H9 (cell line): Measurements from ENCODE around the gene ACACA. TPM values are rescaled to one million over a fixed set of nuclear protein-coding genes. Genes with fewer than 3 reads are reported as not detected.

ENCODE experiments used
- DNase-seq: peaks from one replicate; pipeline ENCODE4 v3.0.0-alpha.2; 2017
- H2AFZ ChIP-seq: one replicate; pipeline ENCODE4 v1.6.1; 2013; ENCODE audit warnings: mild to moderate bottlenecking, low read length, control low read depth, moderate library complexity
- H2AK5ac ChIP-seq: 2 replicates; pipeline ENCODE4 v1.6.1; 2013; ENCODE audit warnings: low read length, control low read depth, mixed read lengths; ENCODE audit not compliant: insufficient read length
- H2BK120ac ChIP-seq: one replicate; pipeline ENCODE4 v1.6.1; 2013; ENCODE audit warnings: low read depth, mild to moderate bottlenecking, low read length, control low read depth, inconsistent platforms; ENCODE audit not compliant: poor library complexity, severe bottlenecking
- H2BK12ac ChIP-seq: 2 replicates; pipeline ENCODE4 v1.6.1; 2013; ENCODE audit warnings: low read length, control low read depth, mixed read lengths, low read depth; ENCODE audit not compliant: insufficient read length
- H2BK15ac ChIP-seq: 2 replicates; pipeline ENCODE4 v1.6.1; 2013; ENCODE audit warnings: low read depth, low read length, control low read depth
- H2BK20ac ChIP-seq: one replicate; pipeline ENCODE4 v1.6.1; 2013; ENCODE audit warnings: low read depth, mild to moderate bottlenecking, low read length, control low read depth, inconsistent platforms; ENCODE audit not compliant: poor library complexity, severe bottlenecking
- H2BK5ac ChIP-seq: 2 replicates; pipeline ENCODE4 v1.6.1; 2013; ENCODE audit warnings: low read length, control low read depth, mixed read lengths; ENCODE audit not compliant: insufficient read length
- H3K14ac ChIP-seq: 2 replicates; pipeline ENCODE4 v1.6.1; 2013; ENCODE audit warnings: low read length, control low read depth; ENCODE audit not compliant: insufficient read depth
- H3K18ac ChIP-seq: 2 replicates; pipeline ENCODE4 v1.6.1; 2013; ENCODE audit warnings: low read depth, mild to moderate bottlenecking, mixed read lengths, low read length, control low read depth; ENCODE audit not compliant: insufficient read length
- H3K23ac ChIP-seq: 2 replicates; pipeline ENCODE4 v1.6.1; 2013; ENCODE audit warnings: low read length, control low read depth, mixed read lengths, low read depth; ENCODE audit not compliant: insufficient read length
- H3K23me2 ChIP-seq: 2 replicates; pipeline ENCODE4 v1.6.1; 2013; ENCODE audit warnings: low read depth, mild to moderate bottlenecking, mixed read lengths, low read length, control low read depth; ENCODE audit not compliant: insufficient read length, poor library complexity, severe bottlenecking
- H3K27ac ChIP-seq: 2 replicates; pipeline ENCODE4 v1.5.1; 2013; ENCODE audit warnings: low read length, control low read depth, mixed read lengths, low read depth; ENCODE audit not compliant: insufficient read length
- H3K27me3 ChIP-seq: 2 replicates; pipeline ENCODE4 v1.6.1; 2013; ENCODE audit warnings: low read length, control low read depth, inconsistent platforms; ENCODE audit not compliant: insufficient read depth
- H3K4ac ChIP-seq: 2 replicates; pipeline ENCODE4 v1.6.1; 2013; ENCODE audit warnings: low read depth, mild to moderate bottlenecking, control low read depth, inconsistent platforms, low read length, moderate library complexity
- H3K4me1 ChIP-seq: 2 replicates; pipeline ENCODE4 v1.6.1; 2013; ENCODE audit warnings: low read length, control low read depth, inconsistent platforms; ENCODE audit not compliant: insufficient read depth
- H3K4me2 ChIP-seq: 2 replicates; pipeline ENCODE4 v1.6.1; 2013; ENCODE audit warnings: low read length, control low read depth, mixed read lengths; ENCODE audit not compliant: insufficient read length, insufficient read depth
- H3K56ac ChIP-seq: 2 replicates; pipeline ENCODE4 v1.6.1; 2013; ENCODE audit warnings: low read depth, mild to moderate bottlenecking, mixed read lengths, low read length, control low read depth; ENCODE audit not compliant: insufficient read length
- H3K79me1 ChIP-seq: 2 replicates; pipeline ENCODE4 v1.6.1; 2013; ENCODE audit warnings: low read depth, mild to moderate bottlenecking, moderate library complexity, low read length, control low read depth, inconsistent platforms; ENCODE audit not compliant: insufficient read depth, poor library complexity, severe bottlenecking
- H3K79me2 ChIP-seq: 2 replicates; pipeline ENCODE4 v1.6.1; 2013; ENCODE audit warnings: low read length, control low read depth, inconsistent platforms; ENCODE audit not compliant: insufficient read depth
- H3K9ac ChIP-seq: 2 replicates; pipeline ENCODE4 v1.6.1; 2013; ENCODE audit warnings: low read length, control low read depth, mixed read lengths; ENCODE audit not compliant: insufficient read length; ENCODE audit errors: extremely low read depth
- H3K9me3 ChIP-seq: one replicate; pipeline ENCODE4 v1.6.1; 2013; ENCODE audit warnings: low read depth, low read length, inconsistent platforms; ENCODE audit not compliant: control insufficient read depth
- H3T11ph ChIP-seq: one replicate; pipeline ENCODE4 v1.6.1; 2013; ENCODE audit warnings: mild to moderate bottlenecking, low read length, control low read depth, inconsistent platforms
- H4K20me1 ChIP-seq: one replicate; pipeline ENCODE4 v1.6.1; 2013; ENCODE audit not compliant: control insufficient read depth, insufficient read length, insufficient read depth
- H4K5ac ChIP-seq: 2 replicates; pipeline ENCODE4 v1.6.1; 2013; ENCODE audit warnings: low read depth, mild to moderate bottlenecking, mixed read lengths, low read length, control low read depth; ENCODE audit not compliant: insufficient read length
- H4K8ac ChIP-seq: replicated peaks from 2 replicates; pipeline ENCODE4 v1.6.1; 2013; ENCODE audit warnings: low read length, control low read depth, mixed read lengths, low read depth; ENCODE audit not compliant: insufficient read length
- H4K91ac ChIP-seq: 2 replicates; pipeline ENCODE4 v1.6.1; 2013; ENCODE audit warnings: low read depth, mild to moderate bottlenecking, moderate library complexity, mixed read lengths, low read length, control low read depth; ENCODE audit not compliant: insufficient read length
- H3K27ac Mint-ChIP-seq, 3 experiments: 2 replicates in 2 of 3; 3 replicates in 1 of 3; pipeline ENCODE4 v1.8.0; 2020 to 2021; ENCODE audit warnings: mixed read lengths in 3 of 3, mild to moderate bottlenecking in 1 of 3, moderate library complexity in 1 of 3
- H3K27me3 Mint-ChIP-seq: 2 replicates; pipeline ENCODE4 v1.8.0; 2021; ENCODE audit warnings: low read depth, mild to moderate bottlenecking, moderate library complexity, mixed read lengths
- H3K36me3 Mint-ChIP-seq, 3 experiments: 2 replicates in 2 of 3; 3 replicates in 1 of 3; pipeline ENCODE4 v1.8.0; 2020 to 2021; ENCODE audit warnings: low read depth in 3 of 3, mixed read lengths in 3 of 3; ENCODE audit not compliant: insufficient read depth in 1 of 3
- H3K4me1 Mint-ChIP-seq, 2 experiments: 2 replicates each; pipeline ENCODE4 v1.8.0; 2020; ENCODE audit warnings: mixed read lengths in 2 of 2
- H3K4me3 Mint-ChIP-seq, 2 experiments: 2 replicates in 1 of 2; 3 replicates in 1 of 2; pipeline ENCODE4 v1.8.0; 2020 to 2021; ENCODE audit warnings: mild to moderate bottlenecking in 2 of 2, mixed read lengths in 2 of 2, moderate library complexity in 1 of 2
- H3K9me3 Mint-ChIP-seq, 2 experiments: 2 replicates in 1 of 2; 3 replicates in 1 of 2; pipeline ENCODE4 v1.8.0; 2020; ENCODE audit warnings: mild to moderate bottlenecking in 2 of 2, mixed read lengths in 2 of 2, moderate library complexity in 1 of 2
- CTCF ChIP-seq: fragments of 200-600 bp; sonication (generic); conservative IDR thresholded peaks from 3 replicates; pipeline ENCODE4 v1.8.0; 2021; ENCODE audit warnings: antibody characterized with exemption, mild to moderate bottlenecking
- WGBS: extraction: QIAGEN DNeasy Blood & Tissue Kit; methylation state at CpG from one replicate; pipeline ENCODE4 v1.1.7; 2013; ENCODE audit warnings: missing lambda C conversion rate, low lambda C conversion rate, mixed read lengths; ENCODE audit not compliant: insufficient read length; ENCODE audit errors: extremely low coverage; 5-methylcytosine and 5-hydroxymethylcytosine counted together
- total RNA-seq: library from RNA; stranded (reverse); gene quantifications from 2 replicates; pipeline ENCODE4 v1.2.1, GENCODE V29; 2021

ACACA gene
- total RNA-seq, 1 experiment from 2014 or later, result 135 TPM

GRCh38 chr17:37382056-37382455 lies 24.6 kb downstream of the ACACA start:
- Histone ChIP-seq H4K8ac (no peak overlapping the region), H2BK15ac (no peak overlapping the region), H4K20me1 (no peaks in the 10 kb centered on the region), H3K4me1 (no peaks in the 10 kb centered on the region), H2BK5ac (no peak overlapping the region), H3K9ac (no peak overlapping the region), H2BK120ac (no peak overlapping the region), H3K27me3 (no peaks in the 10 kb centered on the region), H3K18ac (no peak overlapping the region), H3K79me1 (no peaks in the 10 kb centered on the region), H2BK12ac (no peak overlapping the region), H4K91ac (no peak overlapping the region), H3K9me3 (no peaks in the 10 kb centered on the region), H3K79me2 (no peaks in the 10 kb centered on the region), H3K23ac (no peak overlapping the region), H3K56ac (no peak overlapping the region), H3K4me2 (no peak overlapping the region), H4K5ac (no peak overlapping the region), H3K27ac (no peak overlapping the region), H3K14ac (no peak overlapping the region), H3K23me2 (no peaks in the 10 kb centered on the region), H2AK5ac (no peak overlapping the region), H3T11ph (no peak overlapping the region), H2BK20ac (no peak overlapping the region), H2AFZ (no peak overlapping the region), H3K4ac (no peak overlapping the region)
- WGBS, result no CpG with 5 or more reads among the region's 1 CpG
- TF ChIP-seq CTCF, result no peak
- H3K27ac Mint-ChIP-seq, result no peak overlapping the region
- H3K9me3 Mint-ChIP-seq, result no peaks in the 10 kb centered on the region
- DNase-seq, result no peak
- peaks cover 3 to 7% of the 10 kb centered on the region in 2 experiments for H3K4me1 Mint-ChIP-seq
- no peaks in the 10 kb centered on the region for H3K36me3 Mint-ChIP-seq
- no peak overlapping the region for H3K4me3 Mint-ChIP-seq
- H3K27me3 Mint-ChIP-seq, result no peaks in the 10 kb centered on the region
